ENCODE data around the gene PPP1R3D.

Gene PPP1R3D

GRCh38 chr20:59948212-59948611 lies 8.1 kb upstream of the PPP1R3D start:
- DNase-seq = no peak

- no peak for DNase-seq
These were observed 7.3 kb upstream of the PPP1R3D start for GRCh38 chr20:59947376-59947775.

GRCh38 chr20:59945731-59946130 lies 5.6 kb upstream of the PPP1R3D start:
- no peak for DNase-seq

GRCh38 chr20:59945175-59945574 lies 5.1 kb upstream of the PPP1R3D start:
- DNase-seq = no peak

GRCh38 chr20:59944726-59945125 lies 4.6 kb upstream of the PPP1R3D start:
- DNase-seq = no peak

- no peak for DNase-seq
These were observed 2.1 kb upstream of the PPP1R3D start for GRCh38 chr20:59942245-59942644.

GRCh38 chr20:59940956-59941294 lies 820 bp upstream of the PPP1R3D start:
- no peak for DNase-seq

- DNase-seq = no peak
These were observed 301 bp downstream of the PPP1R3D start for GRCh38 chr20:59939879-59940128.

- DNase-seq = no peak
These were observed 840 bp downstream of the PPP1R3D start for GRCh38 chr20:59939052-59939878.

GRCh38 chr20:59938696-59939051 lies 1.4 kb downstream of the PPP1R3D start:
- no peak for DNase-seq

GRCh38 chr20:59938221-59938620 lies 1.9 kb downstream of the PPP1R3D start:
- no peak for DNase-seq

GRCh38 chr20:59937150-59937549 lies 3.0 kb downstream of the PPP1R3D start:
- no peak for DNase-seq

- DNase-seq = no peak
These were observed 3.7 kb downstream of the PPP1R3D start for GRCh38 chr20:59936409-59936808.

GRCh38 chr20:59935457-59936185 lies 4.5 kb downstream of the PPP1R3D start:
- no peak for DNase-seq

GRCh38 chr20:59933849-59934585 lies 6.1 kb downstream of the PPP1R3D start:
- DNase-seq = peak; percentile 80

GRCh38 chr20:59933296-59933848 lies 6.7 kb downstream of the PPP1R3D start, which contains the start of gene SYCP2:
Gene SYCP2 (minus strand): TSS chr20:59933637. CDS start chr20:59922413, 11,224 bp downstream.
- DNase-seq = peak; percentile 61

- no peak for DNase-seq
These were observed 7.3 kb downstream of the PPP1R3D start for GRCh38 chr20:59932616-59933295.

GRCh38 chr20:59931511-59932312 lies 8.4 kb downstream of the PPP1R3D start:
- no peak for DNase-seq

GRCh38 chr20:59925899-59926298 lies 14.2 kb downstream of the PPP1R3D start:
- no peak for DNase-seq

- no peak for DNase-seq
These were observed 14.7 kb downstream of the PPP1R3D start for GRCh38 chr20:59925359-59925758.

GRCh38 chr20:59923514-59923913 lies 16.6 kb downstream of the PPP1R3D start:
- no peak for DNase-seq

GRCh38 chr20:59920944-59921343 lies 19.2 kb downstream of the PPP1R3D start:
- DNase-seq = no peak

Data from stimulated activated CD4-positive, alpha-beta T cell treated with anti-CD3 and anti-CD28 coated beads, Interleukin-4, amount 100 ng/mL, for 24 hours (primary cell).